NCI-H345 treated with DMSO at 0.1 percent for 48 hours (cell line): ENCODE data around the gene NUP210.
"Not testable (repeated sequence)": the region's sequence is repeated elsewhere in the genome, so short reads cannot be mapped to it uniquely, and the experiment has no call there.

Experiments
- DNase-seq: peaks from one replicate; lab custom pipeline; 2025; ENCODE audit not compliant: unreplicated experiment; lab: John Stamatoyannopoulos, UW

The NUP210 gene

GRCh38 chr3:13377741-13378140, 42.4 kb downstream of the NUP210 start:
- not testable (repeated sequence) for DNase-seq

DNA sequence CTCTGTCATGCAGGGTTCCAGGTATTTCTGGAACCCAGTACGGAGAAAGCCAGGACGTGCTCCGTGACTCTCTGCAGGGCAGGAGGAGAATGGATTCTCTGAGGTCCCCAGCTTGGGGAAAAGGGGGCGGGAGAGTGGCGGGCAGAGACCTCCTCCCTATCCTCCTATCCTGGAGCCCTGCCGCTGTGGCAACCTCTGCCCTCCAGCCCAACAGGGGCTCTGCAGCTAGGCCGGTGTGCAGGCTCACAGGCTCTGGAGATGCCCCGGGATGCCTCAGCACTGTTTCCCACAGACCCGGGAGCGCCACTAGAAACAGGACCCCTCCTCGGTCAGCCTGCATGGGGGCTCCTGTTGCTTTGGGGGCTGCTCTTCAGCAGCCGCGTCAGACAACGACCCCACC, 43.1 kb downstream of the NUP210 start:
- no peak for DNase-seq

GRCh38 chr3:13376091-13376490, 44.0 kb downstream of the NUP210 start:
- no peak for DNase-seq

DNA sequence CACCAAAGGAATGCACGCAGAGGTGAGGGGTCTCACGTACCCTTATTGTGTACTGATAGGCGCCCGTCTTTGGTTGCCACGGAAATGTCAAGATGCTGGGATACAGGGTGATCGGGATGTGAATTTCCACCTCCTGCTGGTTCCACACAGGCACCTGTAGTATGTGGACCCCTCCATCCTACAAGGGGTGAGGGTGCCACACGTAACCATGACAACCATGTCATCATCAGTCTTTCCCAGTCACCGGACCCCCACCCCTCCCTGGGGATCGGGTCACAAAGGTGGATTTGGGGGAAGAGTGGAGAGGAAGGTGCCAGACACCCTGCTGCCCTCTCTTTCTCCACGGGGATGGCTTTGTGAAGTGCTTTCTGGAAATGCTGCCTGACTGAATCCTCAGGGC, 44.7 kb downstream of the NUP210 start:
- DNase-seq, result no peak

GRCh38 chr3:13373975-13374586, 46.0 kb downstream of the NUP210 start:
- no peak for DNase-seq

- DNase-seq, result no peak
These were observed 47.5 kb downstream of the NUP210 start for GRCh38 chr3:13372656-13373055.

DNA sequence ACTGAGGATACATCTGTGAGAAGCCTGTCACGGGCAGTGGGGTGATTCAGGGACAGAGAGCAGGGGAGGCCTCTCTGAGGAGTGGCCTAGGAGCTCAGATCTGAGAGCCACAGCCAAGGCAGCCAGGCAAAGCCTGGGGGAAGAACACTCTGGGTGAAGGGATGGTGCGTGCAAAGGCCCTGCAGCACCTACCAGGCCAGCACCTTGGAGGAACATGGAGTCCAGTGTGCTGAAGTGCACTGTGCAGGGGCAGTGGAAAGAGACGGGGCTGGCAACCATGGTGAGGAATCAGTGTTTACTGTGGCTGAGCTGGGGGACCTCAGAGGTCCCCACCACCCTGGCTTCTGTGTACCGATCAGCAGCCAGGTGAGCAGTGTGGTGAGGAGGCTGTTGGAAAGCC, 48.0 kb downstream of the NUP210 start:
- DNase-seq, result no peak

DNA sequence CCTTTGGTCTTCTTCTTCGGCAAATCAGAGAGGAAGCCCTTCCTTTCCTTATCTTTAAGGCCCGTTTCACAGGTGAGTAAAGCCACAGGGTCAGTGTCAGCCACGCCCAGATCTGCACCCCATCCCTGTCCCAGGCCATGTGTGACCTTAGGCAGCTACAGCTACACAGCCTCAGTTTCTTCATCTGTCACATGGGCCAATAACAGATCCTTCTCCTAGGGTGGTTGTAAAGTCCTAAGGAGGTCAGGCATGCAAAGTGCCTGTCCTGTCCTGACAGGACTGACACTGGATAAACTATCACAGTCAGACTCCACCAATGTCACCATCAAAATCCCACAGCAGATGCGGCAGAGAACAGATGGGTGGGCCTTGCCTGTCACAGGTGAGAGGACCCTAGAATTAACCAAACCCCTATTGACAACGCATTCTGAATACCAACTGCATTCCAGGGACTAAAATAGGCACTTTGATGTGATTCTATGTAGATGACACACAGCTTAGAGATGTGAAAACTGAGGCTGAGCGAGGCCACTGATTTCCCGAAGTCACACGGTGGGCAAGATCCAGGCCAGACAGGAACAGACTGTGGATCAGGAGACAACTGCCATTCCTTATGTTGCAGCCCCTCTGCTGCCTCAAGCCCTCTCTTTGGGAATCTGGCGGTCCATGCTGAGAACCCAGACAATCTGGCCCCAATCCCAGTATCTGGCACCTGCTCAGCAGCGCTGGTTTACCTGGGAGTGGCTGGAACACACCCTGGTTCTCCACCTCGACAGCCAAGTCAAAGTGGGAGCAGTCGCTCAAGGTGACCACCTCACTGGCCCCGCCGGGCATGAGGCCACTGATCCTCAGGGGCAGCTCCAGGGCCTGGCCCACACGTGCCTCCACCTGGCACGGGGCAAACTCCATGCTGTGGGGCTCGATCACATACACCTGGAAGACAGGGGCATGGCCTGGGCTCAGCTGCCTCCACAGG, 48.7 kb downstream of the NUP210 start:
- DNase-seq, result no peak

- DNase-seq, result no peak
These were observed 49.5 kb downstream of the NUP210 start for GRCh38 chr3:13370609-13371008.

- no peak for DNase-seq
These were observed 50.1 kb downstream of the NUP210 start for GRCh38 chr3:13370055-13370454.

DNA sequence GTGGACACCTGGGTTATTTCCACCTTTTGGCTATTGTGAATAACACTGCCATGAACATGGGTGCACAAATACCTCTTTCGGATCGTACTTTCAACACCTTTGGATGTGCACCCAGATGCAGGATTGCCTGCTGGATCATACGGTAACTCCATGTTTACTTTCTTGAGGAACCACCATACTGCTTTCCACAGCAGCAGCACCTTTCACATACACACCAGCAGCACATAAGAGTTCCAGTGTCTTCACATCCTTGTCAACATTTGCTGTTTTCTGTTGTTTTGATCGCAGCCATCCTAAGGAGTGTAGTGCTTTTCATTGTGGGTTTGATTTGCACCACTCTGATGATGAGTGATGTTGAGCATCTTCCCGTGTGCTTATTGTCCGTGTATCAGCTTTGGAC, 51.3 kb downstream of the NUP210 start:
- no peak for DNase-seq

DNA sequence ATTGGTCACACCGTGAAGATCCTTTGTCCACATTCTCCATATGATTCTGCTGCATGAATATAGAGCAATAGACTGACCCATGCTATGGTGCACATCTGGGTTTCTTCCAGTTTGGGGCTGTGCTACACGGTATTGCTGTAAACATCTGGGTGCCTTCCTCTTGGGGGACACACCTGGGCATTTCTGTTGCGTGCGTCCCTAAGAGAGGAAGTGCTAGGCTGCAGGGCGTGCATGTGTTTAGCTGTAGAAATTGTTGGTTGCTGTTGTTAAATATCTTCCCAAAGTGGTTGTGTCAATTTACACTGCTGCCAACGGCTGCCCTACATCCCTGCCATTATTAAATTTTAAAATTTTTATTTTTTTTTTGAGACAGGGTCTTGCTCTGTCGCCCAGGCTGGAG, 52.4 kb downstream of the NUP210 start:
- DNase-seq, result no peak

- no peak for DNase-seq
These were observed 54.4 kb downstream of the NUP210 start for GRCh38 chr3:13365390-13366379.

- no peak for DNase-seq
These were observed 55.4 kb downstream of the NUP210 start for GRCh38 chr3:13364602-13365271.

- DNase-seq, result no peak
These were observed 57.6 kb downstream of the NUP210 start for GRCh38 chr3:13362551-13362950.

DNA sequence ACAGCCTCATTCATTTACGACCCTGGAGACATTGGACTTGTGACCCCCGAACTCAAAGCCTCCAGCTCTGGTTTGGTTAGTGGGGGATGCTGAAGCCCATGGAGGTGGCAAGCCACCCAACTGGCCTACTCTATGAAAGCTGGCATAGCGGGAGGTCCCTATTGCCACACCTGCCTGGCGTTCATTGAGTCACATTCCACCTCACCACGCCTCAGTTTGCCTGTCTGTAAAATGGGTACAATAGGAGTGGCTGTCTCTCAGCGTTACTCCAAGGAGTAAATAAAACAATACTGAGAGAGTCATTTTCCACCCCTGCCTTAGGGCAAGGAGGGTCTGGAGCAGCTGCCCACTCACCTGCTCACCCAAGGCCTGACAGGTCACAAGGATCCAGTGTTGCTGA, 60.2 kb downstream of the NUP210 start:
- DNase-seq, result no peak

DNA sequence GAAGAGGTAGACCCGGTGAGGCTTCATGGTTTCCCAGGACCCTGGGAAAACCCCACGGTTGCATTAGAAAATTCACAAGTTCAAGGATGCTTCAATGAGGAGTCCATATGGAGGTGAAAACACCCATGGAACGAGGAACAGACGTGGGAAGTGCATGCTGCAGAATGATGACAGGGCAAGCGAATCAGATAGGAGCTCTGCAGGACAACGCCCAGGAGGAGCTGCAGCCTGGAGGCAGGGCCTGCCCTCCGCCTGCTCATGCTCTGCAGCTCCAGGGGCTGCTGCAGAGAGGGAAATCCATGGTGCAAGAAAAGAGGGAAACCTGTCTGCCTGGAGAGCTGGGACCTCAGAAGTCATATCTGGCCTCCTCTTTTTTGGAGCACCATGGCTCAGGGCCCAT, 61.5 kb downstream of the NUP210 start:
- DNase-seq, result no peak

- DNase-seq, result no peak
These were observed 62.1 kb downstream of the NUP210 start for GRCh38 chr3:13358051-13358450.

- no peak for DNase-seq
These were observed 63.0 kb downstream of the NUP210 start for GRCh38 chr3:13357074-13357473.

GRCh38 chr3:13353936-13354542, 66.1 kb downstream of the NUP210 start:
- no peak for DNase-seq
